ENCODE measurements around the gene AFF3. TPM values are rescaled to one million over a fixed set of nuclear protein-coding genes. Genes with fewer than 3 reads are reported as not detected.

Gene AFF3
- total RNA-seq, 1 experiment from 2014 or later = not detected

GRCh38 chr2:99734236-99734635 lies 408.2 kb downstream of the AFF3 start:
- Histone ChIP-seq H3K4me3 (ENCODE audit: low read depth, low read length, poor library complexity, severe bottlenecking) (no peak overlapping the region), H3K4me1 (ENCODE audit: insufficient read depth, low read length, poor library complexity, severe bottlenecking) (no peaks in the 10 kb centered on the region), H3K27ac (ENCODE audit: low read depth, low read length, poor library complexity, severe bottlenecking) (no peak overlapping the region), H3K36me3 (ENCODE audit: insufficient read depth, low read length, poor library complexity, severe bottlenecking) (no peaks in the 10 kb centered on the region), H3K27me3 (replicated peaks; ENCODE audit: insufficient read depth, low read depth, low read length, poor library complexity) (no peaks in the 10 kb centered on the region), H3K9me3 (ENCODE audit: low read depth, low read length, poor library complexity, severe bottlenecking) (no peaks in the 10 kb centered on the region)
- CTCF ChIA-PET = no interaction called here
- no peak for DNase-seq (ENCODE audit: low spot score)
- intact Hi-C loops (cut with micrococcal nuclease; ENCODE audit: unreplicated experiment) = no loop called here
- TF ChIP-seq CTCF (conservative IDR thresholded peaks at IDR 0.05; ENCODE audit: low read depth, low read length) = no peak
- no peak for TF ChIP-seq EZH2 (IDR thresholded peaks at IDR 0.05; ENCODE audit: borderline replicate concordance, low read depth, low read length, poor library complexity, severe bottlenecking)
- no TSS peak for BruUV-seq (replicated peaks)
- POLR2A ChIA-PET (ENCODE audit: low non-redundant PET) = no interaction called here

- DNase-seq (ENCODE audit: low spot score) = no peak
- TF ChIP-seq EZH2 (IDR thresholded peaks at IDR 0.05; ENCODE audit: borderline replicate concordance, low read depth, low read length, poor library complexity, severe bottlenecking) (no peak), CTCF (conservative IDR thresholded peaks at IDR 0.05; ENCODE audit: low read depth, low read length) (no peak)
- CTCF ChIA-PET = no interaction called here
- no peaks in the 10 kb centered on the region for H3K4me1 ChIP-seq (ENCODE audit: insufficient read depth, low read length, poor library complexity, severe bottlenecking)
- no peak overlapping the region for H3K4me3 ChIP-seq (ENCODE audit: low read depth, low read length, poor library complexity, severe bottlenecking)
- H3K9me3 ChIP-seq (ENCODE audit: low read depth, low read length, poor library complexity, severe bottlenecking) = no peaks in the 10 kb centered on the region
- H3K27me3 ChIP-seq (replicated peaks; ENCODE audit: insufficient read depth, low read depth, low read length, poor library complexity) = no peaks in the 10 kb centered on the region
- no TSS peak for BruUV-seq (replicated peaks)
- intact Hi-C loops (cut with micrococcal nuclease; ENCODE audit: unreplicated experiment) = no loop called here
- POLR2A ChIA-PET (ENCODE audit: low non-redundant PET) = no interaction called here
- H3K36me3 ChIP-seq (ENCODE audit: insufficient read depth, low read length, poor library complexity, severe bottlenecking) = no peaks in the 10 kb centered on the region
- no peak overlapping the region for H3K27ac ChIP-seq (ENCODE audit: low read depth, low read length, poor library complexity, severe bottlenecking)
These were observed 413.0 kb downstream of the AFF3 start for GRCh38 chr2:99729104-99730025.

GRCh38 chr2:99728166-99728565 lies 414.2 kb downstream of the AFF3 start:
- POLR2A ChIA-PET (ENCODE audit: low non-redundant PET) = no interaction called here
- no peak overlapping the region for H3K4me3 ChIP-seq (ENCODE audit: low read depth, low read length, poor library complexity, severe bottlenecking)
- H3K27ac ChIP-seq (ENCODE audit: low read depth, low read length, poor library complexity, severe bottlenecking) = no peak overlapping the region
- intact Hi-C loops (cut with micrococcal nuclease; ENCODE audit: unreplicated experiment) = no loop called here
- DNase-seq (ENCODE audit: low spot score) = no peak
- no peaks in the 10 kb centered on the region for H3K9me3 ChIP-seq (ENCODE audit: low read depth, low read length, poor library complexity, severe bottlenecking)
- H3K27me3 ChIP-seq (replicated peaks; ENCODE audit: insufficient read depth, low read depth, low read length, poor library complexity) = no peaks in the 10 kb centered on the region
- no peaks in the 10 kb centered on the region for H3K4me1 ChIP-seq (ENCODE audit: insufficient read depth, low read length, poor library complexity, severe bottlenecking)
- no peaks in the 10 kb centered on the region for H3K36me3 ChIP-seq (ENCODE audit: insufficient read depth, low read length, poor library complexity, severe bottlenecking)
- CTCF ChIA-PET = no interaction called here
- TF ChIP-seq CTCF (conservative IDR thresholded peaks at IDR 0.05; ENCODE audit: low read depth, low read length) (no peak), EZH2 (IDR thresholded peaks at IDR 0.05; ENCODE audit: borderline replicate concordance, low read depth, low read length, poor library complexity, severe bottlenecking) (no peak)
- BruUV-seq (replicated peaks) = no TSS peak

Measured in A673 (cell line).